Neural cell (in vitro differentiated cells): ENCODE results near the gene KIFBP. TPM values are rescaled to one million over a fixed set of nuclear protein-coding genes. Genes with fewer than 3 reads are reported as not detected.

Source experiments
- H2AFZ ChIP-seq: fragments of 200-600, 300-800 bp; sonication (generic), shearing (Covaris generic); 2 replicates; pipeline ENCODE4 v1.6.0; 2014; ENCODE audit warnings: low read depth, mild to moderate bottlenecking, antibody characterized with exemption, low read length, moderate library complexity
- H3F3A ChIP-seq: fragments of 200-600 bp; shearing (Covaris generic); 2 replicates; pipeline ENCODE4 v1.6.1; 2016; ENCODE audit warnings: mild to moderate bottlenecking, moderate library complexity, mixed read lengths, antibody characterized with exemption, low read length; ENCODE audit not compliant: insufficient read depth, poor library complexity, severe bottlenecking
- H3K27ac ChIP-seq: fragments of 200-600, 300-800 bp; sonication (generic), shearing (Covaris generic); 2 replicates; pipeline ENCODE4 v1.5.1; 2014; ENCODE audit warnings: mild to moderate bottlenecking, low read length, moderate library complexity
- H3K27me3 ChIP-seq: fragments of 300-800, 200-600 bp; sonication (generic), shearing (Covaris generic); 2 replicates; pipeline ENCODE4 v1.6.0; 2014; ENCODE audit warnings: mild to moderate bottlenecking, low read depth, low read length, moderate library complexity; ENCODE audit not compliant: insufficient read depth
- H3K36me3 ChIP-seq: fragments of 300-800, 200-600 bp; sonication (generic), shearing (Covaris generic); 2 replicates; pipeline ENCODE4 v1.5.1; 2014; ENCODE audit warnings: mild to moderate bottlenecking, antibody characterized with exemption, low read length, moderate library complexity; ENCODE audit not compliant: insufficient read depth
- H3K4me2 ChIP-seq: fragments of 300-800, 200-600 bp; sonication (generic), shearing (Covaris generic); 2 replicates; pipeline ENCODE4 v1.6.0; 2014; ENCODE audit warnings: mild to moderate bottlenecking, low read length
- H3K4me3 ChIP-seq: fragments of 300-800, 200-600 bp; sonication (generic), shearing (Covaris generic); 2 replicates; pipeline ENCODE4 v1.5.1; 2014; ENCODE audit warnings: mild to moderate bottlenecking, low read length, moderate library complexity
- H3K79me2 ChIP-seq: fragments of 200-600 bp; shearing (Covaris generic); replicated peaks from 2 replicates; pipeline ENCODE4 v1.6.0; 2014; ENCODE audit warnings: mild to moderate bottlenecking, low read length, moderate library complexity; ENCODE audit not compliant: insufficient read depth
- H3K9ac ChIP-seq: fragments of 300-800, 200-600 bp; sonication (generic), shearing (Covaris generic); 2 replicates; pipeline ENCODE4 v1.6.1; 2016; ENCODE audit warnings: mild to moderate bottlenecking, low read length, mixed read lengths
- H3K9me2 ChIP-seq: fragments of 200-600 bp; shearing (Covaris generic); 2 replicates; pipeline ENCODE4 v1.6.1; 2016; ENCODE audit warnings: mild to moderate bottlenecking, low read length, mixed read lengths; ENCODE audit not compliant: insufficient read depth
- H3K9me3 ChIP-seq: fragments of 200-600, 300-800 bp; sonication (generic), shearing (Covaris generic); 2 replicates; pipeline ENCODE4 v1.6.1; 2016; ENCODE audit warnings: mild to moderate bottlenecking, mixed run types, low read length, moderate library complexity, mixed read lengths
- H4K20me1 ChIP-seq: fragments of 200-600 bp; shearing (Covaris generic); 2 replicates; pipeline ENCODE4 v1.6.1; 2016; ENCODE audit warnings: mild to moderate bottlenecking, mixed run types; ENCODE audit not compliant: insufficient read depth
- EP300 ChIP-seq: fragments of 450-650 bp; conservative IDR thresholded peaks from 2 replicates; pipeline ENCODE4 v1.6.1; 2014; ENCODE audit warnings: antibody characterized with exemption, mild to moderate bottlenecking, moderate library complexity; ENCODE audit not compliant: poor library complexity, severe bottlenecking
- EZH2 ChIP-seq: fragments of 200-600, 300-800 bp; shearing (Covaris generic), sonication (generic); IDR thresholded peaks from 2 replicates; pipeline ENCODE4 v1.6.1; 2014; ENCODE audit warnings: antibody characterized with exemption, low read length, borderline replicate concordance, mild to moderate bottlenecking; ENCODE audit not compliant: insufficient read depth, poor library complexity, severe bottlenecking
- MXI1 ChIP-seq: fragments of 450-650 bp; conservative IDR thresholded peaks from 2 replicates; pipeline ENCODE4 v1.6.1; 2014; ENCODE audit warnings: antibody characterized with exemption, mild to moderate bottlenecking; ENCODE audit not compliant: poor library complexity, severe bottlenecking
- POLR2AphosphoS5 ChIP-seq: IDR thresholded peaks from 2 replicates; pipeline ENCODE4 v1.6.1; 2012
- RAD21 ChIP-seq: fragments of 450-650 bp; conservative IDR thresholded peaks from 2 replicates; pipeline ENCODE4 v1.6.1; 2014; ENCODE audit warnings: antibody characterized with exemption, mild to moderate bottlenecking, moderate library complexity
- SMC3 ChIP-seq: fragments of 450-650 bp; conservative IDR thresholded peaks from 2 replicates; pipeline ENCODE4 v1.6.1; 2014; ENCODE audit warnings: antibody characterized with exemption, mild to moderate bottlenecking, moderate library complexity; ENCODE audit not compliant: poor library complexity
- TAF1 ChIP-seq: IDR thresholded peaks from 2 replicates; pipeline ENCODE4 v1.6.1; 2012; ENCODE audit warnings: low read depth
- polyA plus RNA-seq: library from polyadenylated mRNA; depleted of rRNA; stranded (reverse); fragments of >200 nt; gene quantifications from 2 replicates; pipeline ENCODE4 v1.2.3, GENCODE V29; 2014
- TF ChIP-seq, protein P1 (sequence below): IDR thresholded peaks from 2 replicates; pipeline ENCODE4 v1.6.1; 2012; ENCODE audit warnings: borderline replicate concordance
- TF ChIP-seq, protein P2 (sequence below): fragments of 450-650 bp; IDR thresholded peaks from 2 replicates; pipeline ENCODE4 v1.5.1; 2014; ENCODE audit warnings: antibody characterized with exemption, mild to moderate bottlenecking, moderate library complexity; ENCODE audit not compliant: poor library complexity, severe bottlenecking

KIFBP gene
- polyA plus RNA-seq, 1 donor from 2014 or later: 76.9 TPM

DNA sequence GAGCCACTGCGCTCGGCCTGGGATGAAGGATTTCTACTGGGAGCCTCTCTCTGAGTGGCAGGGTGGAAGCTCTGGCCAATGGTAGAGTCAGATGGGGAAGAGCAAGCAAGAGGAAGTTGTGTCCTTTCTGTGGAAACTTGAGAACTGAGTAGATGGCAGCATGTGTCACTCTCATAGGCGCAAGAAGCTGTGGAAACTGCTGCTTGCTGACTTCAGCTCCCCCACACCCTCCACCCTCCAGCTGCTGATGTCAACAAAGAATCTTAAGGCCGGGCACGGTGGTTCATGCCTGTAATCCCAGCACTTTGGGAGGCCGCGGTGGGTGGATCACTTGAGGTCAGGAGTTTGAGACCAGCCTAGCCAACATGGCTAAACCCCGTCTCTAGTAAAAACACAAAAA, 59.5 kb downstream of the KIFBP start:
- Histone ChIP-seq H3K4me3 (no peak overlapping the region), H3K9me2 (no peaks in the 10 kb centered on the region), H3K9ac (no peak overlapping the region), H3F3A (no peaks in the 10 kb centered on the region), H4K20me1 (no peaks in the 10 kb centered on the region), H3K9me3 (no peaks in the 10 kb centered on the region), H3K4me2 (no peak overlapping the region), H2AFZ (no peak overlapping the region), H3K79me2 (no peaks in the 10 kb centered on the region), H3K27ac (no peak overlapping the region), H3K27me3 (no peaks in the 10 kb centered on the region), H3K36me3 (no peaks in the 10 kb centered on the region)
- no peak for TF ChIP-seq SMC3
- TF ChIP-seq, protein P1, sequence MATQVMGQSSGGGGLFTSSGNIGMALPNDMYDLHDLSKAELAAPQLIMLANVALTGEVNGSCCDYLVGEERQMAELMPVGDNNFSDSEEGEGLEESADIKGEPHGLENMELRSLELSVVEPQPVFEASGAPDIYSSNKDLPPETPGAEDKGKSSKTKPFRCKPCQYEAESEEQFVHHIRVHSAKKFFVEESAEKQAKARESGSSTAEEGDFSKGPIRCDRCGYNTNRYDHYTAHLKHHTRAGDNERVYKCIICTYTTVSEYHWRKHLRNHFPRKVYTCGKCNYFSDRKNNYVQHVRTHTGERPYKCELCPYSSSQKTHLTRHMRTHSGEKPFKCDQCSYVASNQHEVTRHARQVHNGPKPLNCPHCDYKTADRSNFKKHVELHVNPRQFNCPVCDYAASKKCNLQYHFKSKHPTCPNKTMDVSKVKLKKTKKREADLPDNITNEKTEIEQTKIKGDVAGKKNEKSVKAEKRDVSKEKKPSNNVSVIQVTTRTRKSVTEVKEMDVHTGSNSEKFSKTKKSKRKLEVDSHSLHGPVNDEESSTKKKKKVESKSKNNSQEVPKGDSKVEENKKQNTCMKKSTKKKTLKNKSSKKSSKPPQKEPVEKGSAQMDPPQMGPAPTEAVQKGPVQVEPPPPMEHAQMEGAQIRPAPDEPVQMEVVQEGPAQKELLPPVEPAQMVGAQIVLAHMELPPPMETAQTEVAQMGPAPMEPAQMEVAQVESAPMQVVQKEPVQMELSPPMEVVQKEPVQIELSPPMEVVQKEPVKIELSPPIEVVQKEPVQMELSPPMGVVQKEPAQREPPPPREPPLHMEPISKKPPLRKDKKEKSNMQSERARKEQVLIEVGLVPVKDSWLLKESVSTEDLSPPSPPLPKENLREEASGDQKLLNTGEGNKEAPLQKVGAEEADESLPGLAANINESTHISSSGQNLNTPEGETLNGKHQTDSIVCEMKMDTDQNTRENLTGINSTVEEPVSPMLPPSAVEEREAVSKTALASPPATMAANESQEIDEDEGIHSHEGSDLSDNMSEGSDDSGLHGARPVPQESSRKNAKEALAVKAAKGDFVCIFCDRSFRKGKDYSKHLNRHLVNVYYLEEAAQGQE: no peak
- TF ChIP-seq, protein P2, sequence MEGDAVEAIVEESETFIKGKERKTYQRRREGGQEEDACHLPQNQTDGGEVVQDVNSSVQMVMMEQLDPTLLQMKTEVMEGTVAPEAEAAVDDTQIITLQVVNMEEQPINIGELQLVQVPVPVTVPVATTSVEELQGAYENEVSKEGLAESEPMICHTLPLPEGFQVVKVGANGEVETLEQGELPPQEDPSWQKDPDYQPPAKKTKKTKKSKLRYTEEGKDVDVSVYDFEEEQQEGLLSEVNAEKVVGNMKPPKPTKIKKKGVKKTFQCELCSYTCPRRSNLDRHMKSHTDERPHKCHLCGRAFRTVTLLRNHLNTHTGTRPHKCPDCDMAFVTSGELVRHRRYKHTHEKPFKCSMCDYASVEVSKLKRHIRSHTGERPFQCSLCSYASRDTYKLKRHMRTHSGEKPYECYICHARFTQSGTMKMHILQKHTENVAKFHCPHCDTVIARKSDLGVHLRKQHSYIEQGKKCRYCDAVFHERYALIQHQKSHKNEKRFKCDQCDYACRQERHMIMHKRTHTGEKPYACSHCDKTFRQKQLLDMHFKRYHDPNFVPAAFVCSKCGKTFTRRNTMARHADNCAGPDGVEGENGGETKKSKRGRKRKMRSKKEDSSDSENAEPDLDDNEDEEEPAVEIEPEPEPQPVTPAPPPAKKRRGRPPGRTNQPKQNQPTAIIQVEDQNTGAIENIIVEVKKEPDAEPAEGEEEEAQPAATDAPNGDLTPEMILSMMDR: no peak
- no peak for TF ChIP-seq POLR2AphosphoS5
- TF ChIP-seq EZH2: no peak
- TF ChIP-seq RAD21: no peak
- no peak for TF ChIP-seq MXI1
- no peak for TF ChIP-seq EP300
- no peak for TF ChIP-seq TAF1

DNA sequence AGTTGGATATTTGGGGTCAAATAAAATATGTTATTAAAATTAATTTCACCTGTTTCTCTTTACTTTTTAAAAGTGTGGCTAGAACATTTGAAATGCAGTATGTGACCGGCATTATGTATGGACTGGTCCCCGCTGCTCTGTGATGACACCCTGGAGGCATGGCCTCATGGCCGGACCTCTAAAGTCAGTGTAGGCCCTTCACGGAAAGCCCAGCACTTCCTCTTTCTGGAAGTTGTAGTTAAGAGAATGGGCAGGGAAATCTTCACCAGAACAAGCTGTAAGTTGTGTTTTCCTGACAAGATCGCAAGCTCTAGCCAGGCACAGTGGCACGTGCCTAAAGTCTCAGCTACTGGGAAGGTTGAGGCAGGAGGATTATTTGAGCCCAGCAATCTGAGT, 61.0 kb downstream of the KIFBP start:
- Histone ChIP-seq H2AFZ (no peak overlapping the region), H3F3A (no peaks in the 10 kb centered on the region)

More for the DNA sequence above, 61.0 kb downstream of the KIFBP start:
- Histone ChIP-seq H3K9me2 (no peaks in the 10 kb centered on the region), H3K4me2 (no peak overlapping the region), H3K9me3 (no peaks in the 10 kb centered on the region), H3K4me3 (no peak overlapping the region), H3K36me3 (no peaks in the 10 kb centered on the region), H3K79me2 (no peaks in the 10 kb centered on the region), H3K27me3 (no peaks in the 10 kb centered on the region), H4K20me1 (no peaks in the 10 kb centered on the region), H3K27ac (no peak overlapping the region), H3K9ac (no peak overlapping the region)
- TF ChIP-seq POLR2AphosphoS5 (no peak), EZH2 (no peak), MXI1 (no peak), EP300 (no peak), TAF1 (no peak), SMC3 (no peak), RAD21 (no peak)
- TF ChIP-seq, protein P1: no peak
- TF ChIP-seq, protein P2: no peak
